Left colon (tissue), 2 donors: Measurements from ENCODE around the gene ZMIZ1. TPM values are rescaled to one million over a fixed set of nuclear protein-coding genes. Genes with fewer than 3 reads are reported as not detected.
A peak's percentile ranks its signal among the peaks of the same experiment; 100 is the strongest.

Experiments
- ATAC-seq: fragments of 200-7000 bp; cut with Tn5 transposase; one replicate; pipeline ENCODE4 v1.9.1; 2020; ENCODE audit warnings: mild to moderate bottlenecking, moderate library complexity
- DNase-seq, 2 donors: peaks; one replicate each; pipeline ENCODE4 v3.0.0-alpha.2; 2020
- intact Hi-C, 2 donors: fragments of 100-400 bp; cut with DNase I in 1 of 2; cut with micrococcal nuclease in 1 of 2; formaldehyde crosslinking; loops; one replicate each; pipeline versions ENCODE4 v1.11.2 to v1.14.0; 2022; cut with DNase I, micrococcal nuclease
- total RNA-seq, 2 donors: library from RNA; stranded (reverse); fragmentation: NEBNext Ultra II Directional; extraction: Animal tissue kit (Norgen Biotek cat#: 25700); gene quantifications; one replicate each; pipeline ENCODE4 v1.2.1, GENCODE V29; 2021
- donor health status: DM: no; HTN: no; CAD: no.
- donor health status: DM: yes; HTN: yes; CAD: no.

Gene ZMIZ1
- total RNA-seq, 2 donors from 2014 or later: 50.7 to 63.9 TPM

- intact Hi-C loops: no loop called here
- DNase-seq (no peak), ATAC-seq (no peak)
Observed at GRCh38 chr10:79088613-79089355, 20.0 kb downstream of the ZMIZ1 start.

GRCh38 chr10:79089632-79090031 lies 20.9 kb downstream of the ZMIZ1 start:
- DNase-seq: no peak
- intact Hi-C loops: no loop called here
- ATAC-seq: no peak

GRCh38 chr10:79090134-79090803 lies 21.5 kb downstream of the ZMIZ1 start:
- ATAC-seq: no peak
- intact Hi-C loops: no loop called here
- DNase-seq: no peak

GRCh38 chr10:79092292-79092896 lies 23.6 kb downstream of the ZMIZ1 start:
- DNase-seq (no peak), ATAC-seq (no peak)
- intact Hi-C loops: no loop called here

- intact Hi-C loops: no loop called here
- ATAC-seq (peak; percentile 90), DNase-seq (peak; percentile 85 to 92)
Observed at GRCh38 chr10:79093658-79094411, 25.1 kb downstream of the ZMIZ1 start.

GRCh38 chr10:79094412-79095175 lies 25.8 kb downstream of the ZMIZ1 start:
- DNase-seq (no peak), ATAC-seq (no peak)
- intact Hi-C loops: no loop called here

- peak; percentile 16 for ATAC-seq
- intact Hi-C loops: no loop called here
- DNase-seq: no peak
Observed at GRCh38 chr10:79095316-79095715, 26.6 kb downstream of the ZMIZ1 start.

- ATAC-seq (no peak), DNase-seq (no peak)
- intact Hi-C loops: no loop called here
Observed at GRCh38 chr10:79096514-79096913, 27.7 kb downstream of the ZMIZ1 start.

GRCh38 chr10:79097021-79097872 lies 28.5 kb downstream of the ZMIZ1 start:
- intact Hi-C loops: no loop called here
- ATAC-seq: no peak
- DNase-seq: no peak

- intact Hi-C loops: no loop called here
- DNase-seq (no peak), ATAC-seq (no peak)
Observed at GRCh38 chr10:79098061-79098460, 29.3 kb downstream of the ZMIZ1 start.

- intact Hi-C loops: no loop called here
- ATAC-seq (no peak), DNase-seq (no peak)
Observed at GRCh38 chr10:79098596-79099015, 29.8 kb downstream of the ZMIZ1 start.

- intact Hi-C loops: no loop called here
- no peak for ATAC-seq
- no peak for DNase-seq
Observed at GRCh38 chr10:79099898-79100448, 31.2 kb downstream of the ZMIZ1 start.

GRCh38 chr10:79100771-79101170 lies 32.0 kb downstream of the ZMIZ1 start:
- DNase-seq (no peak), ATAC-seq (peak; percentile 10)
- intact Hi-C loops: no loop called here

- ATAC-seq: peak; percentile 70
- intact Hi-C loops: no loop called here
- DNase-seq: peak; percentile 65 to 71
Observed at GRCh38 chr10:79101560-79102497, 33.1 kb downstream of the ZMIZ1 start.

- DNase-seq: no peak
- intact Hi-C loops: no loop called here
- peak; percentile 19 for ATAC-seq
Observed at GRCh38 chr10:79102498-79102874, 33.7 kb downstream of the ZMIZ1 start.

- ATAC-seq (no peak), DNase-seq (no peak)
- intact Hi-C loops: no loop called here
Observed at GRCh38 chr10:79103129-79103528, 34.4 kb downstream of the ZMIZ1 start.

GRCh38 chr10:79103585-79103984 lies 34.8 kb downstream of the ZMIZ1 start:
- DNase-seq (no peak), ATAC-seq (no peak)
- intact Hi-C loops: no loop called here
